Measurements from ENCODE around the gene TRIM29.

TRIM29 gene

DNA sequence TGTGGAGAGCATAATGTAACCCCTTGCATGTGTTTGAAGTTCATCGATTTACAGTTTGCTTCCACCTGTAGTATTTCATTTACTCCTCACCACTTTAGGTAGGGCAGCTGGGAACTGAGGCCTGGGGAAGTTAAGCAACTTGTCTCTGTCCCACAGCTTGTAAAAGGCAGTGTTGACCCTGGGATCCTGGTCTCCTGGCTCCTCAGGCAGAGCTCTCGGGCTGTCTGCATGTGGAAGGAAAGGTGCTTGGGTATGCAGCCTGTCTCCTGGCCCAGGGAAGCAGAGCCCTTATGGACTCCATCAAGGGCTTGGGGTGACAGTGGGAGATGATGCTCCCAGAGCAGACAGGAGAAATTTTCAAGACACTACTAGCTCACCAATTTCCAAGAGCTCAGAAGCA lies 49.9 kb downstream of the TRIM29 start:
- Histone ChIP-seq H3F3A (ENCODE audit: control insufficient read depth, insufficient read depth) (no peaks in the 10 kb centered on the region), H3K79me2 (ENCODE audit: control insufficient read depth, low read length) (no peaks in the 10 kb centered on the region), H3K9me2 (replicated peaks; ENCODE audit: control insufficient read depth, low read length) (no peaks in the 10 kb centered on the region), H3K9me3 (ENCODE audit: control insufficient read depth, insufficient read depth, low read length) (no peaks in the 10 kb centered on the region; the same call in 1 of the 2 replicates), H3K4me2 (ENCODE audit: low read length) (no peak overlapping the region), H3K36me3 (ENCODE audit: control insufficient read depth, low read length) (no peaks in the 10 kb centered on the region), H3K4me1 (ENCODE audit: control insufficient read depth, low read length) (no peaks in the 10 kb centered on the region), H3K27ac (ENCODE audit: low read depth, low read length) (no peak overlapping the region), H3K27me3 (ENCODE audit: control insufficient read depth, low read length) (peaks cover 12% of the 10 kb centered on the region; the same call in 1 of the 2 replicates), H3K4me3 (ENCODE audit: low read length) (no peak overlapping the region), H4K20me1 (ENCODE audit: control insufficient read depth, insufficient read depth, low read depth, low read length) (no peaks in the 10 kb centered on the region)
- no peak for TF ChIP-seq CTCF (IDR thresholded peaks at IDR 0.05; ENCODE audit: low read depth, low read length, poor library complexity, severe bottlenecking)
- TF ChIP-seq EZH2phosphoT487 (IDR thresholded peaks at IDR 0.05; ENCODE audit: borderline replicate concordance, low read length): no peak

DNA sequence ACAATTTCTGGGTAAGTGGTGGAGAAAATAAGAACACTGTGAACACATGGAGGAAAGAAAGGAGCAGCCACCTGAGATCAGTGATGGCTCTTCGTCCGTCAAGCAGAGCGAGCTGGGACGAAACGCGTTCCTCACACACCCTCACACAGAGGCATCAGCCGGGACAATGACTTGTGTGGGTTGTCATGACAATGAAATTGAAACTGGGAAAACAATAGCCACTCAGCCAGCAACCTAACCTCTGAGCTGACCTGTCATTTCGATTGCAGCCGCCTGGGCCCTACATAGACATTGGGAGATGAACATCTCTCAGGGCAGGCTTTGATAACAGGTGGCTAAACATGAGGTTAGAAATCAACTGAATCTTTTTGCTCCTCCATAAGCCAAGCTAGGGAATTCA lies 51.3 kb downstream of the TRIM29 start:
- H3K27ac ChIP-seq (ENCODE audit: low read depth, low read length): no peak overlapping the region
- no peaks in the 10 kb centered on the region for H3K79me2 ChIP-seq (ENCODE audit: control insufficient read depth, low read length)
- H3K4me1 ChIP-seq (ENCODE audit: control insufficient read depth, low read length): no peaks in the 10 kb centered on the region
- H3K27me3 ChIP-seq (ENCODE audit: control insufficient read depth, low read length): peaks cover 9% of the 10 kb centered on the region; the same call in 1 of the 2 replicates
- no peaks in the 10 kb centered on the region for H4K20me1 ChIP-seq (ENCODE audit: control insufficient read depth, insufficient read depth, low read depth, low read length)
- H3K9me3 ChIP-seq (ENCODE audit: control insufficient read depth, insufficient read depth, low read length): no peaks in the 10 kb centered on the region; the same call in 1 of the 2 replicates
- no peak overlapping the region for H3K4me3 ChIP-seq (ENCODE audit: low read length)
- H3K9me2 ChIP-seq (replicated peaks; ENCODE audit: control insufficient read depth, low read length): no peaks in the 10 kb centered on the region
- H3F3A ChIP-seq (ENCODE audit: control insufficient read depth, insufficient read depth): no peaks in the 10 kb centered on the region
- H3K4me2 ChIP-seq (ENCODE audit: low read length): no peak overlapping the region
- H3K36me3 ChIP-seq (ENCODE audit: control insufficient read depth, low read length): no peaks in the 10 kb centered on the region
- TF ChIP-seq CTCF (IDR thresholded peaks at IDR 0.05; ENCODE audit: low read depth, low read length, poor library complexity, severe bottlenecking): no peak
- TF ChIP-seq EZH2phosphoT487 (IDR thresholded peaks at IDR 0.05; ENCODE audit: borderline replicate concordance, low read length): no peak

DNA sequence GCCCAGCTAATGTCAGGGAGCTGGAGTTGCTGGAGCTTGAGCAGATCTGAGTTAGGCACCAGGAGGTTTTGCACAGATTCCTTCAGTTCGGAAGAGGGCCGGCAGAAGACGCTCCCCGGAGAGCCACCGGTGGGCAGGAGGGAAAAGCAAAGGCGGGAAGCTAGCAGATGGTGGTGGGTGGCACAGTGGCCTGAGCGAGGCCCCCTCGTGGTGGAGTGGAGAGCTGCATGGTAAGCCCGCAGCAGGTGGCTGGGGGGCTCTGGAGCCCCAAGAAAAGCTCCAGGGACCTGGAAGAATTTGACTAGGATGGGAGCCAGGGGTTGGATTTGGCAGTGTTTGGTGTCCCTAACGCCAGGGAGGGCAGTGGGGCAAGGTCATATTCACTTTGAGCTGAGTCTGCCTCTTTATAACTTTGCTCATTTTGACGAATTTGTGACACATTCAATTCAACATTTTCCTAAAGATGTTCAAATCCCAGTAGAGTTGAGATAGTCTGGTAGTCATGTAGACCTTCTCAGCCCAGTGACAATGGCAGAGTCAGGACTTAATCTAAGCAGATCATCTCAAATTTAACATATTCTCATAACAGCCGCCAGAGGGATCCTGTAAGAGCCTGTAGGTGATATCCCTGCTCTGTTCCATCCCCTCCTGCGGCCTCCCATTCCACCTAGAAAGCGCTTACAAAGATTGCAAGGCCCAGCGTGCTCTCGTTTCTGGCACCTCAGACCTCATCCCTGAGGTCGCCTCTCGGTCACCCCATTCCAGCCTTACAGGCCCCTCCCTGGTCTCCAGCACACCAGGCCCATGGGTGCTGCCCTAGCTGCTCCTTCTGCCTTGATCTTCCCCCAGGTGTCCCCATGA lies 57.9 kb downstream of the TRIM29 start:
- H3K9me2 ChIP-seq (replicated peaks; ENCODE audit: control insufficient read depth, low read length): no peaks in the 10 kb centered on the region
- no peaks in the 10 kb centered on the region for H3F3A ChIP-seq (ENCODE audit: control insufficient read depth, insufficient read depth)
- H3K27me3 ChIP-seq (ENCODE audit: control insufficient read depth, low read length): no peaks in the 10 kb centered on the region
- H3K36me3 ChIP-seq (ENCODE audit: control insufficient read depth, low read length): no peaks in the 10 kb centered on the region
- no peaks in the 10 kb centered on the region for H3K4me1 ChIP-seq (ENCODE audit: control insufficient read depth, low read length)
- peak; percentile 68 for TF ChIP-seq CTCF (IDR thresholded peaks at IDR 0.05; ENCODE audit: low read depth, low read length, poor library complexity, severe bottlenecking)
- no peak for TF ChIP-seq EZH2phosphoT487 (IDR thresholded peaks at IDR 0.05; ENCODE audit: borderline replicate concordance, low read length)
- H3K4me3 ChIP-seq (ENCODE audit: low read length): no peak overlapping the region
- no peak overlapping the region for H3K4me2 ChIP-seq (ENCODE audit: low read length)
- no peaks in the 10 kb centered on the region for H3K79me2 ChIP-seq (ENCODE audit: control insufficient read depth, low read length)
- no peak overlapping the region for H3K27ac ChIP-seq (ENCODE audit: low read depth, low read length)
- H3K9me3 ChIP-seq (ENCODE audit: control insufficient read depth, insufficient read depth, low read length): no peaks in the 10 kb centered on the region; the same call in 1 of the 2 replicates
- no peaks in the 10 kb centered on the region for H4K20me1 ChIP-seq (ENCODE audit: control insufficient read depth, insufficient read depth, low read depth, low read length)

Data from DOHH2 (cell line).